Duodenal mucosa (tissue), 2 donors: ENCODE measurements around the gene SLC45A3.

ENCODE experiments used
- H3K27ac ChIP-seq: one replicate; pipeline ENCODE4 v1.7.0; 2013; ENCODE audit warnings: low read depth, low read length
- H3K27me3 ChIP-seq, 2 donors: one replicate each; pipeline ENCODE4 v1.7.0; 2013; ENCODE audit warnings: low read length in 2 of 2, control low read depth in 1 of 2; ENCODE audit not compliant: insufficient read depth in 2 of 2, control insufficient read depth in 1 of 2
- H3K36me3 ChIP-seq, 2 donors: one replicate each; pipeline ENCODE4 v1.7.0; 2013; ENCODE audit warnings: low read length in 2 of 2, control low read depth in 1 of 2; ENCODE audit not compliant: insufficient read depth in 2 of 2, control insufficient read depth in 1 of 2
- H3K4me1 ChIP-seq, 2 donors: one replicate each; pipeline ENCODE4 v1.7.0; 2013; ENCODE audit warnings: low read length in 2 of 2, control low read depth in 1 of 2; ENCODE audit not compliant: insufficient read depth in 2 of 2, control insufficient read depth in 1 of 2
- H3K4me3 ChIP-seq, 2 donors: one replicate each; pipeline ENCODE4 v1.7.0; 2013; ENCODE audit warnings: low read length in 2 of 2, low read depth in 1 of 2
- H3K9ac ChIP-seq, 2 donors: one replicate each; pipeline ENCODE4 v1.7.0; 2013; ENCODE audit warnings: low read length in 2 of 2, low read depth in 1 of 2
- H3K9me3 ChIP-seq, 2 donors: one replicate each; pipeline ENCODE4 v1.7.0; 2013; ENCODE audit warnings: low read length in 2 of 2, control low read depth in 1 of 2; ENCODE audit not compliant: control insufficient read depth in 1 of 2

SLC45A3 gene

DNA sequence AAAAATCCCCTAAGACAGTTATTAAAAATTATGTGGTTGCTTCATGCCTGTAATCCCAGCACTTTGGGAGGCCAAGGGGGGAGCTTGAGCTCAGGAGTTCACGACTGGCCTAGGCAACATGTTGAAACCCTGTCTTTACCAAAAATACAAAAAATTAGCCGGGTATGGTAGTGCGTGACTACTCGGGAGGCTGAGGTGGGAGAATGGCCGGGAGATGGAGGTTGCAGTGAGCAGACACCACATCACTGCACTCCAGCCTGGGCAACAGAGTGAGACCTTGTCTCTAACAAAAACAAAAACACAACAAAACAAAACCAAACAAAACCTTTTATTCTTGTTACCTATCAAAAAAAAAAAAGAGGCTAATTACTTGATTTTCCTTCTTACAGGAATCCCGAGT is 50.6 kb downstream of the SLC45A3 start:
- Histone ChIP-seq H3K27me3 (no peaks in the 10 kb centered on the region), H3K4me3 (peak overlapping the region; percentile 32 to 79), H3K27ac (no peak overlapping the region), H3K36me3 (no peaks in the 10 kb centered on the region), H3K9ac (peak overlapping the region in 1 of 2 donors; percentile 74), H3K4me1 (peaks cover 18 to 19% of the 10 kb centered on the region in 2 donors), H3K9me3 (no peaks in the 10 kb centered on the region)

DNA sequence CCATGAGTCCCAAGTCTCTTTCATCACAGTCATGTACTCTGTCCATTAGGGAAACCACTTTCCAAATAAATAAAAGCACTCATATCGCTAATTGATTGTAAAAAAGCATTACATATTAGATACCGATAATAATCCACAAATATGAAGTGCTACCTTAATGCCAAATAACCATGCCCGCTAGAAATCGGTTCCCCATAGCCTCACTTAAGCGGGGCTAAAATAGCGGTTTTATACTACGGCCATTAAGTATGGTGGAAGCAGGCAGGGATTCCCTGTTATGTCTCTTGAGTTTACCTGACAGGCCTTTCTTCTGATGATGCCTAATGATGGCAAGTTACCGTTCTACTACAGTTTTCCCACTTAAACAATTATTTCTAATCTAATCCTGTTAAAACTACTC is 52.4 kb downstream of the SLC45A3 start:
- no peaks in the 10 kb centered on the region for H3K9me3 ChIP-seq
- no peak overlapping the region for H3K27ac ChIP-seq
- no peak overlapping the region for H3K4me3 ChIP-seq
- no peak overlapping the region for H3K9ac ChIP-seq
- peaks cover 17 to 19% of the 10 kb centered on the region in 2 donors for H3K4me1 ChIP-seq
- no peaks in the 10 kb centered on the region for H3K27me3 ChIP-seq
- H3K36me3 ChIP-seq: peaks cover 4 to 8% of the 10 kb centered on the region in 2 donors

DNA sequence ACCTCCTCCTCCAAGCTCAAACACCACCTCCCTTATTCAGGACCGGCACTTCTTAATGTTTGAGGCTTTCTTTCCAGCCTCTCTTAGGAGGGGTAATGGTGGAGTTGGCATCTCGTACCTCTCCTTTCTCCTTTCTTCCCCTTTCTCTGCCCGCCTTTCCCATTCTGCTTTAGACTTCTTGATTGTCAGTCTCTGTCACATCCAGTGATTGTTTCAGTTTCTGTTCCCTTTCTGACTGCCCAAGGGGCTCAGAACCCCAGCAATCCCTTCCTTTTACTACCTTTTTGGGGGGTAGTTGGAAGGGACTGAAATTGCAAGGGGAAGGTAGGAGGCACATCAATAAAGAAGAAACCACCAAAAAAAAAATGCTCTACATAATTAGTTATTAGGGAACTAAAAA is 54.1 kb downstream of the SLC45A3 start:
- Histone ChIP-seq H3K4me3 (no peak overlapping the region), H3K9ac (no peak overlapping the region), H3K27ac (no peak overlapping the region), H3K27me3 (no peaks in the 10 kb centered on the region), H3K4me1 (peaks cover 10 to 19% of the 10 kb centered on the region in 2 donors), H3K9me3 (no peaks in the 10 kb centered on the region), H3K36me3 (peaks cover 8 to 19% of the 10 kb centered on the region in 2 donors)

DNA sequence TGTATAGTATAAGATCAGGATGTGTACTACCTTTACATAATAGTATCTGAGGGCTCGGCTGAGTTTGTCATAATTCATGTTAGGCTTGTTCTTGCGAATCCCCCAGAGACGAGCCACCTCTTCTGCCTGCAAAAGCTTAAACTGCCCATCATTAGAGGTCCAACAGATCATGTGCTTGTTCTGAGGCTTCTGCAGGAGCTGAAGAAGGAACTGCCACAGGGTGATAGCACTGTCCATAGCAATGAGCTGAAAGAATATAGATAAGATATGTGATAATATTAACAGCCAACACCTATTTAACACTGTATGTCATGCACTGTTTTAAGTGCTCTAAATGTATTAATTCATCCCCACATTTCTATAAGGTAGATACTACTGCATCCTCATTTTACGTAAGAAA is 56.7 kb downstream of the SLC45A3 start:
- H3K36me3 ChIP-seq: peaks cover 19 to 40% of the 10 kb centered on the region in 2 donors
- H3K27ac ChIP-seq: no peak overlapping the region
- H3K9ac ChIP-seq: no peak overlapping the region
- H3K4me3 ChIP-seq: no peak overlapping the region
- no peaks in the 10 kb centered on the region for H3K9me3 ChIP-seq
- peaks cover 3 to 4% of the 10 kb centered on the region in 2 donors for H3K4me1 ChIP-seq
- H3K27me3 ChIP-seq: no peaks in the 10 kb centered on the region

DNA sequence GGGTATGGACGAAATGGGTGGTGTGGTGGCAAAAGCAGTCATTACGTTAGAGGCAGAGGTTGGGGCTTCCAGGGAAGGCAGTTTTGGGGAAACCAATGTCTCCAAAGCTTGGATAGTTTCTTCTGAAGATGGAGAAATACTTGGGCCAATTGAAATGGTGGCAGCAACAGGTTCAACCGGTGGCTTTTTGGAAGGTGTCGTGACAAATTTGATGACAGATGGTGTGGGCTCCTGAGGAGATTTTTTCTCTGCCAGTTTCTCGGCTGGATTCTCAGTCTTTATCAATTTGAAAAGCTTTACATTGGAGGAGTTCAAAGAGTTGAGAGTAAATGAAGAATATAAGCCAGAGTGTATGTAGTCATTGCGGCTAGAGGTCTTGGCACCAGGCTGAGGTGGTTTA is 60.0 kb downstream of the SLC45A3 start:
- Histone ChIP-seq H3K27ac (no peak overlapping the region), H3K36me3 (peaks cover 33 to 65% of the 10 kb centered on the region in 2 donors), H3K9ac (no peak overlapping the region)

DNA sequence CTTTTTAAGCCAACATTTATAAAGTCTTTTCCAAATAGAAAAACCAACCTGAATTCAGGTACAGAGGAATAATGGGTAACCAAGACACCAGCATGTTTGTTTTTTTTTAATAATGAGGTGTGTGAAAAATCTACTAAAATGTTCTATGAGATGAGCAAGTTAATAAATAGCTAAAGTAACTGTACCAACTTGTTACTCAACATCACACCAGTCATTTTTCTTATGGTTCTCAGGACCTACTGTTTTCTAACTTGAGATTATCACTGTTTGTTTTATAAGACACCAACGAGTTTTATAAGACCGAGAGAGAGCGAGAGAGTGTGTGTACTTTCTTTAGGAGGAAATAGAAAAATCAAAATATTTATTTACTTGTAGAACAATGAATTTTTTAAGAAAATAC is 60.9 kb downstream of the SLC45A3 start:
- peaks cover 34 to 71% of the 10 kb centered on the region in 2 donors for H3K36me3 ChIP-seq
- H3K4me3 ChIP-seq: no peak overlapping the region
- H3K9me3 ChIP-seq: no peaks in the 10 kb centered on the region
- no peaks in the 10 kb centered on the region for H3K27me3 ChIP-seq
- no peak overlapping the region for H3K27ac ChIP-seq
- H3K4me1 ChIP-seq: no peaks in the 10 kb centered on the region
- no peak overlapping the region for H3K9ac ChIP-seq

More for the DNA sequence above, 60.0 kb downstream of the SLC45A3 start:
- Histone ChIP-seq H3K9me3 (no peaks in the 10 kb centered on the region), H3K4me1 (no peaks in the 10 kb centered on the region), H3K4me3 (no peak overlapping the region), H3K27me3 (no peaks in the 10 kb centered on the region)

DNA sequence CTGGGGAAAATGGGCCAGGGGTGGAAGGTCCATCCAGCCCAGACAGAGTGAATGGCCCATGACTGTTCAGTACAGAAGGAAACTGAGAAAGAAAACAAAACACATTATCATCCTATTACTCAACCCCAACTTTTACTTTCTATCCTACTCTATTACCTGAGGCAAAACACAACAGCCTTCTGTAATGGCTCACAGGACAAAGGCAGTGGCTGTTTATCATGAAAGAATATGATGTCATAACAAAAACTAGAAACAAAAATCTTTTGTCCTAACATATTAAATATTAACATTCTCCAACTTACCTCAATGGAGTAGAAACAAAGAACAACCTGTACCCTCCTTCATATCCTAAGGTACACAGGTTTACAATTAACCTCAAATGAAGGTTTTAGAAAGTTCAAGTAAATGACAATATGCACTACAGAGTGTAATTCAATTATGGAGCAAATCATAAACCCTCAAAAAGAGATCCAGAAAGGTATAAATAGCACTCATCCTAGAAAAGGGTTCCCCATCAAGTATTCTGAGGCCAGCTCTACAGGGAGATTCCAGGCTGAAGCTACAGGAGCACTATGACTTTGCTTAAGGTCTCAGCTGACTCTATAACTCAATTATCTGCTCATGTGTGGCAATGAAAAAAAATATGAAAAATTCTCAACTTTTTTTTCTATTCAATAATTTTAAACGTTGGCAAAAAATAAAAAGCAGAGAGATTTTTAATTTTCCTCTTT is 63.6 kb downstream of the SLC45A3 start:
- no peaks in the 10 kb centered on the region for H3K27me3 ChIP-seq
- no peak overlapping the region for H3K4me3 ChIP-seq
- H3K4me1 ChIP-seq: no peaks in the 10 kb centered on the region
- H3K36me3 ChIP-seq: peaks cover 33 to 70% of the 10 kb centered on the region in 2 donors
- H3K27ac ChIP-seq: no peak overlapping the region
- H3K9me3 ChIP-seq: no peaks in the 10 kb centered on the region
- H3K9ac ChIP-seq: no peak overlapping the region

DNA sequence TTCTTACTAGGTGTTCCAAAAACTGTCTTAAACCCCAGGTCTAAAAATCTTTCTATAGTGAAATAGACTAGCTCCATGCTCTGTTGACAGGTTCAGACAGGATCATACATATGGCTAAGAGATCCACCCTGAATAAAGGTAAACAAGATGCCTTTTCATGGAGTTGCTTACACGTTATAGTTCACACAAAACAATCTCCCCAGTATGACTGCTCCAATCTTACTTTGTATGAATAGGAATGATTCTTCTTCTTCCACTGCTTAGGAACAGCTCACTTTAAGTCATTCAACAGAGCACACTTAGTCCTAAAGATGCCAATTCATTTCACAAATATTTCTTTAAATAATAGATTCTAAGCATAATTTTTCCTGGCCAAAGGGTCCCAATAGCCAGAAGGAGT is 64.5 kb downstream of the SLC45A3 start:
- Histone ChIP-seq H3K4me3 (no peak overlapping the region), H3K9ac (no peak overlapping the region), H3K27me3 (no peaks in the 10 kb centered on the region), H3K4me1 (no peaks in the 10 kb centered on the region), H3K27ac (no peak overlapping the region), H3K36me3 (peaks cover 33 to 68% of the 10 kb centered on the region in 2 donors), H3K9me3 (no peaks in the 10 kb centered on the region)

DNA sequence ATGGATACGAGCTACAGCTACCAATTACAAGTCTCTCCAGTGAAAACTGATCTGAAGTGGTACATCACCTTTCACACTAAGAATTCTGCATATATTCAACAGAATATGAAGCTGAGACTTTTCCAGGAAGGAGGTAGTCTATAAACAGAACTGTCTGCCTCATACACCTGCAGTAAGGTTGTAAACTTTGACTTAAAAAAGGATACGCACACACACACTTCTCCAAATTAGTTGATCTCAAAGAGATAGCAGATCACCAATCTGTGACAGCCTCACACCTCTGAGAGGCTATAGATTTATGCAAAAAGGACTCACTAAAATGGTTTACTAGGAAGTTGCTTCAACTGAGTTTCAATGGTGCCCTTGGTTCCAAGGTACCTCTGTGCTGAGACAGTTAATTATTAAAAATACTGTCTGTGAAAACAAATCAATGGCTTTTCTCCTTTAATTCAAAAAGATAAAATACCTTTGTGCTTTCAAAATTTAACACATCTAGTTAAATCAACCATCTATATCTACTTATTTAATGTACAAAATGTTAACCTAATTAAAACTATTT is 66.4 kb downstream of the SLC45A3 start:
- Histone ChIP-seq H3K9ac (no peak overlapping the region), H3K27ac (no peak overlapping the region), H3K27me3 (no peaks in the 10 kb centered on the region), H3K36me3 (peaks cover 22 to 50% of the 10 kb centered on the region in 2 donors), H3K4me3 (no peak overlapping the region), H3K4me1 (no peaks in the 10 kb centered on the region), H3K9me3 (no peaks in the 10 kb centered on the region)

DNA sequence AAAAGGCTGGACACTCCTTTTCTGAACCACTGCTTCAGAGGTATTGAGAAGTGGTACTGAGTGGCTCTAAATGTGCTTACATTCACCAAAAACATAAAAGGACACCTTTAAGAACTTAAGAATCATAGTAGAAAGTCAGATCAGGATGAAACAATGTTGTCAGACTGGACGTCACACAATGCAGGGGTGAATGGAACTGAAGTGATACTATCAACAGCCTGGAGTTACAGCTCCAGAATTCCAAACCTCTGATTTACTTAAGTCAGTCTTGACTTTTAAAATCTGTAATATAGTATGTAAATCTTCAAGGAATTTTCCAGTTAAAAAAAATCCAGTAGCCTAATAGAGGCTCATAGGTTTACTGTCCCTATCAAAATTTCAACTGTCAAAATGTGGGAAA is 67.8 kb downstream of the SLC45A3 start:
- H3K4me1 ChIP-seq: no peaks in the 10 kb centered on the region
- no peak overlapping the region for H3K4me3 ChIP-seq
- peaks cover 22 to 38% of the 10 kb centered on the region in 2 donors for H3K36me3 ChIP-seq
- no peaks in the 10 kb centered on the region for H3K27me3 ChIP-seq
- H3K9ac ChIP-seq: no peak overlapping the region
- H3K9me3 ChIP-seq: no peaks in the 10 kb centered on the region
- H3K27ac ChIP-seq: no peak overlapping the region
